ENCODE data around the gene EOLA2. TPM values are rescaled to one million over a fixed set of nuclear protein-coding genes. Genes with fewer than 3 reads are reported as not detected.
A peak's percentile ranks its signal among the peaks of the same experiment; 100 is the strongest.

Gene EOLA2
- total and polyA plus RNA-seq, 2 of the 8 experiments (the other 6 are each of a cell fraction or from before 2014, with no cell fraction given), result 19.0 to 22.5 TPM

DNA sequence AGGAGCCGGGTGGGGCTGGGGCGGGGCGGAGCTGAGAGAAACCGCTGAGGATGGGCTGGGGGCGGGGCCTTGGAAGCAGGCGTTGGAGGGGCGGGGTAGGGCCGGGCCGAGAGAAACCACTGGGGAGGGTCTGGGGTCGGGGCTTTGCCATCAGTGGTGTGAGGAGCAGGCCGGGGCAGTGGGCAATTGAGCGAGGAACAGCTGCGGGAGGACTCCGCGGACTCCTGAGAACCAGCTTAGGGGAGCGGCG, 1.3 kb upstream of the EOLA2 start:
- ChIA-PET POLR2A (ENCODE audit: partially characterized antibody) (interaction anchor here (0.6 kb wide), 1 partner anchor 1497 kb away, joined by 3 read pairs; no protein-coding TSS in a partner anchor), CTCF (ENCODE audit: partially characterized antibody) (interaction anchor here (1.1 kb wide), 1 partner anchor 110 kb away, joined by 3 read pairs; no protein-coding TSS in a partner anchor)
- H3K4me1 ChIP-seq (replicated peaks in 1 of 4; ENCODE audit: control insufficient read depth in 3 of 4, insufficient read depth in 4 of 4, low read length in 3 of 4), result peaks cover 0 to 5% (median 2%) of the 10 kb centered on the region in 4 experiments; a peak in 4 of 7 replicates
- WGBS, 2 experiments (ENCODE audit: extremely low coverage in 1 of 2, insufficient coverage in 1 of 2, insufficient read length in 1 of 2, insufficient replicate concordance in 2 of 2, low coverage in 1 of 2, low lambda C conversion rate in 2 of 2, missing lambda C conversion rate in 1 of 2), result no CpG with 5 or more reads among the region's 17 CpGs
- H2BK20ac ChIP-seq (ENCODE audit: low read length), result no peak overlapping the region
- H2BK5ac ChIP-seq (ENCODE audit: low read depth, low read length), result no peak overlapping the region; the same call in 1 of the 2 replicates
- H3K9me3 ChIP-seq (ENCODE audit: insufficient read depth in 2 of 2, low read depth in 1 of 2, low read length in 1 of 2), result no peaks in the 10 kb centered on the region
- no peaks in the 10 kb centered on the region; a peak in 1 of 8 replicates for H3K36me3 ChIP-seq (ENCODE audit: control insufficient read depth in 2 of 4, insufficient read depth in 4 of 4, low read length in 3 of 4)
- H3K23ac ChIP-seq (ENCODE audit: insufficient read length), result no peak overlapping the region
- H3K27ac ChIP-seq (ENCODE audit: low read depth, low read length), result peak overlapping the region; percentile 70; the same call in 1 of the 2 replicates
- H3K9ac ChIP-seq (replicated peaks in 1 of 4; ENCODE audit: extremely low read depth in 1 of 4, low read depth in 3 of 4, low read length in 3 of 4), result peak overlapping the region in 3 of 4 experiments; percentile 14 to 47 (median 25); a peak in 4 of 7 replicates
- H3K23me2 ChIP-seq (ENCODE audit: low read depth, low read length), result no peaks in the 10 kb centered on the region; the same call in 1 of the 2 replicates
- no peak overlapping the region for H2AK5ac ChIP-seq (ENCODE audit: low read depth, low read length)
- no peak overlapping the region for H3K56ac ChIP-seq (replicated peaks; ENCODE audit: insufficient read length, low read depth, low read length)
- H4K8ac ChIP-seq (ENCODE audit: extremely low read depth, insufficient read depth, low read length), result no peak overlapping the region
- H2BK15ac ChIP-seq (ENCODE audit: low read length), result no peak overlapping the region
- peak overlapping the region; percentile 60 for H4K5ac ChIP-seq (ENCODE audit: insufficient read length, low read depth, low read length)
- H4K91ac ChIP-seq (replicated peaks; ENCODE audit: insufficient read length, low read length), result no peak overlapping the region
- H3K79me1 ChIP-seq (ENCODE audit: low read depth, low read length), result no peaks in the 10 kb centered on the region
- peaks cover 0 to 6% of the 10 kb centered on the region in 2 experiments; a peak in 2 of 4 replicates for H3K79me2 ChIP-seq (ENCODE audit: control insufficient read depth in 1 of 2, insufficient read depth in 2 of 2, low read length in 2 of 2)
- H4K20me1 ChIP-seq (replicated peaks in 1 of 2; ENCODE audit: control insufficient read depth in 1 of 2, insufficient read depth in 2 of 2, low read length in 2 of 2), result peaks cover 0 to 2% of the 10 kb centered on the region in 2 experiments
- FAIRE-seq (no peak), DNase-seq (ENCODE audit: low read depth in 1 of 2, low spot score in 2 of 2) (peak in 1 of 2 experiments; percentile 86)
- H3K18ac ChIP-seq (ENCODE audit: extremely low read depth, low read length), result peak overlapping the region; percentile 48; the same call in 1 of the 2 replicates
- H3K4me2 ChIP-seq (ENCODE audit: insufficient read depth in 1 of 2, low read depth in 2 of 2, low read length in 2 of 2), result peak overlapping the region; percentile 65 to 68
- H3K27me3 ChIP-seq (replicated peaks in 1 of 4; ENCODE audit: control insufficient read depth in 3 of 4, extremely low read depth in 1 of 4, insufficient read depth in 3 of 4, low read length in 3 of 4), result no peaks in the 10 kb centered on the region
- TF ChIP-seq PHF8 (conservative IDR thresholded peaks at IDR 0.05; ENCODE audit: low read depth, low read length), result 0 out of 2 replicates have a peak, but pooled peaks have one; percentile 16
- TF ChIP-seq KDM4A (IDR thresholded peaks at IDR 0.05; ENCODE audit: low read depth, low read length, severe bottlenecking), result no peak
- H2BK12ac ChIP-seq (ENCODE audit: low read depth, low read length), result no peak overlapping the region
- H3K4ac ChIP-seq (replicated peaks; ENCODE audit: insufficient read length, low read depth, low read length), result no peak overlapping the region
- H2AFZ ChIP-seq (ENCODE audit: low read length), result no peak overlapping the region
- no peak overlapping the region for H3K14ac ChIP-seq (ENCODE audit: insufficient read length)
- H2BK120ac ChIP-seq (replicated peaks; ENCODE audit: low read depth, low read length), result no peak overlapping the region
- peak overlapping the region; percentile 43 to 72 (median 52) for H3K4me3 ChIP-seq (ENCODE audit: extremely low read depth in 1 of 4, insufficient read depth in 2 of 4, low read depth in 3 of 4, low read length in 4 of 4)
